Lower lobe of right lung (tissue), 2 donors: Measurements from ENCODE around the gene ST6GALNAC3. TPM values are rescaled to one million over a fixed set of nuclear protein-coding genes. Genes with fewer than 3 reads are reported as not detected.
"Not testable (repeated sequence)": the region's sequence is repeated elsewhere in the genome, so short reads cannot be mapped to it uniquely, and the experiment has no call there.

Source experiments
- ATAC-seq, 2 donors: fragments of 200-7000 bp; cut with Tn5 transposase; one replicate each; pipeline ENCODE4 v1.9.1; 2020 to 2022; ENCODE audit warnings: mild to moderate bottlenecking in 2 of 2, moderate library complexity in 2 of 2
- DNase-seq: peaks from one replicate; pipeline ENCODE4 v3.0.0-alpha.2; 2020
- H3K27ac ChIP-seq: fragments of 200-600 bp; one replicate; pipeline ENCODE4 v1.8.0; 2022
- H3K27me3 ChIP-seq: fragments of 200-600 bp; one replicate; pipeline ENCODE4 v1.8.0; 2022; ENCODE audit warnings: low read depth
- H3K36me3 ChIP-seq: fragments of 200-600 bp; one replicate; pipeline ENCODE4 v1.8.0; 2022; ENCODE audit warnings: mild to moderate bottlenecking
- H3K4me1 ChIP-seq: fragments of 200-600 bp; one replicate; pipeline ENCODE4 v1.8.0; 2022
- H3K4me3 ChIP-seq: fragments of 200-600 bp; one replicate; pipeline ENCODE4 v1.8.0; 2022; ENCODE audit warnings: mild to moderate bottlenecking
- H3K9me3 ChIP-seq: fragments of 200-600 bp; one replicate; pipeline ENCODE4 v1.8.0; 2022
- CTCF ChIP-seq: fragments of 200-600 bp; IDR thresholded peaks from one replicate; pipeline ENCODE4 v1.8.0; 2022; ENCODE audit warnings: antibody characterized with exemption, mild to moderate bottlenecking
- intact Hi-C: fragments of 100-400 bp; cut with DNase I; formaldehyde crosslinking; loops from one replicate; pipeline ENCODE4 v1.11.0; 2022
- total RNA-seq: library from RNA; stranded (reverse); fragmentation: NEBNext Ultra II Directional; extraction: Animal tissue kit (Norgen Biotek cat#: 25700); gene quantifications from one replicate; pipeline ENCODE4 v1.2.1, GENCODE V29; 2021
- donor health status: DM: no; HTN: yes; CAD: no; lungs with severe emphysema.

The ST6GALNAC3 gene
- total RNA-seq, 1 donor from 2014 or later = 8.8 TPM

- Histone ChIP-seq H3K4me3 (no peak overlapping the region), H3K27me3 (no peaks in the 10 kb centered on the region), H3K9me3 (no peaks in the 10 kb centered on the region), H3K27ac (no peak overlapping the region), H3K36me3 (no peaks in the 10 kb centered on the region), H3K4me1 (no peaks in the 10 kb centered on the region)
- TF ChIP-seq CTCF = no peak
- ATAC-seq (no peak), DNase-seq (no peak)
- intact Hi-C loops = no loop called here
Measured at GRCh38 chr1:76095802-76096201, 21.3 kb downstream of the ST6GALNAC3 start.

DNA sequence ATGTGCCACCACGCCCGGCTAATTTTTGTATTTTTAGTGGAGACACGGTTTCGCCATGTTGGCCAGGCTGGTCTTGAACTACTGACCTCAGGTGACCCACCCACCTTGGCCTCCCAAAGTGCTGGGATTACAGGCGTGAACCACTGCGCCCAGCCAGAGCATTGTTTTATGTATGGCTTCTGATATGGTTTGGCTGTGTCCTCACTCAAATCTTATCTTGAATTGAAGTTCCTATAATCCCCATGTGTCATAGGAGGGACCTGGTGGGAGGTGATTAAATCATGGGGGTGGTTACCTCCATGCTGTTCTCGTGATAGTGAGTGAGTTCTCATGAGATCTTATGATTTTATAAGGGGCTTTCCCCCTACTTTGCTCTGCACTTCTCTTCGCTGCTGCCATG lies 22.5 kb downstream of the ST6GALNAC3 start:
- H3K9me3 ChIP-seq, H3K4me3 ChIP-seq, DNase-seq, intact Hi-C loops, H3K4me1 ChIP-seq, H3K27ac ChIP-seq, H3K36me3 ChIP-seq, H3K27me3 ChIP-seq, ATAC-seq: not testable (repeated sequence)

DNA sequence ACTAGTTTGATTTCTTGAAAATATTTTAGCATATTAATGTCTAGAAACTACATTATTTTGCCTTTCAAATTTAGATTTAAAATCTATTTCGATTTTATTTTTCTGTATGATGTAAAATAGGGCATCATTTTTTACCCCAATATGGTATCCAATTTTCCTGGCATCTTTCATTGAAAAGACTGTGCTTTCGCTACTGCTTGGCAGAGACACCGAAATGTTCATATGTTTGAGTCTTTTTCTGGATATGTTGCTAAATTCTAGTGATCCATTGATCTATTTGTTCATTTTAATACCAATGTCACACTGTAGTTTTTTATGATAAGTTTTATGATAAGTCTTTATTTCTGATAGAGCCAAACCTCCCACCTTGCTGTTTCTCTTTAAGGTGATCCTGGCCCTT lies 24.3 kb downstream of the ST6GALNAC3 start:
- no peak overlapping the region for H3K27ac ChIP-seq
- H3K4me3 ChIP-seq = no peak overlapping the region
- intact Hi-C loops = no loop called here
- no peaks in the 10 kb centered on the region for H3K27me3 ChIP-seq
- no peak for TF ChIP-seq CTCF
- no peaks in the 10 kb centered on the region for H3K4me1 ChIP-seq
- no peaks in the 10 kb centered on the region for H3K9me3 ChIP-seq
- ATAC-seq = no peak
- no peaks in the 10 kb centered on the region for H3K36me3 ChIP-seq
- DNase-seq = no peak

DNA sequence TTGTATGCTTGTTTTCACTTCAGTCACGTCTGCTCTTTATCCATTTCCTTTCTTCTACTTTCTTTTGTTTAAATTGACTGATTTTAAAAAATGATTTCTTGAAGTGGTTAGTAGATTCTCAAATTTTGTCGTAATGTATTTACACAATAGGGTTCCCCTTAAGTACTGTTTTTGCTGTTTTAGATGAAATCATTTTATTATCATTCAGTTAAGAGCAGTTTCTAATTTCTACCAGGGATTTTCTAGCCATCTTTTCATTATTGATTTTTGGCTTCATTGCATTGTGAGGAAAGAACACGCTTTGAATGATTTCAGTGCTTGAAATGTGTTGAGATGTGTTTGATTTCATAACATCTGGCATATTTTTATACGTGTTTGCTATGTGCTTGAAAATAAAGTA lies 27.0 kb downstream of the ST6GALNAC3 start:
- intact Hi-C loops = no loop called here
- no peaks in the 10 kb centered on the region for H3K4me1 ChIP-seq
- no peak for TF ChIP-seq CTCF
- no peaks in the 10 kb centered on the region for H3K9me3 ChIP-seq
- no peak overlapping the region for H3K27ac ChIP-seq
- no peak overlapping the region for H3K4me3 ChIP-seq
- ATAC-seq (no peak), DNase-seq (no peak)
- no peaks in the 10 kb centered on the region for H3K36me3 ChIP-seq
- no peaks in the 10 kb centered on the region for H3K27me3 ChIP-seq

DNA sequence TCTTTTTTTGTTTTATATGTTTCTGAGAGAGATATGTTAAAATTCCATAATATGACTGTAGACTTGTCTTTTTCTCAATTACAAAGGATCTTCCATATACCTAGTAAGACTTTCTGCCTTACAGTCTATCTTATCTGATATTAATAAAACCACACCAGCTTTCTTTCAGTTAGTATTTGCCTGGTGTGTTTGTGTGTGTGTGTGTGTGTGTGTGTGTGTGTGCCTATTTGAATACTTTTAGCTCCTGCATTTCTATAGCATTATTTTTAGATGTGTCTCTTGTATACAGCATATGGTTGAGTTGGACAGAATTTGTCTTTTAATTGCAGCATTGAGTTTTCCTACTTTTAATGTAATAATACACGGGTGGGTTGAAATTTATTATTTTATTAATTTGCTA lies 27.5 kb downstream of the ST6GALNAC3 start:
- Histone ChIP-seq H3K27me3 (no peaks in the 10 kb centered on the region), H3K4me3 (no peak overlapping the region), H3K36me3 (no peaks in the 10 kb centered on the region), H3K4me1 (no peaks in the 10 kb centered on the region), H3K27ac (no peak overlapping the region), H3K9me3 (no peaks in the 10 kb centered on the region)
- no peak for TF ChIP-seq CTCF
- no peak for ATAC-seq
- DNase-seq = no peak
- intact Hi-C loops = no loop called here

- H3K27ac ChIP-seq = no peak overlapping the region
- no peak for ATAC-seq
- no peak overlapping the region for H3K4me3 ChIP-seq
- TF ChIP-seq CTCF = no peak
- no peaks in the 10 kb centered on the region for H3K9me3 ChIP-seq
- no peak for DNase-seq
- H3K36me3 ChIP-seq = no peaks in the 10 kb centered on the region
- intact Hi-C loops = no loop called here
- H3K27me3 ChIP-seq = no peaks in the 10 kb centered on the region
- H3K4me1 ChIP-seq = no peaks in the 10 kb centered on the region
Measured at GRCh38 chr1:76103034-76103433, 28.5 kb downstream of the ST6GALNAC3 start.
